Measurements from ENCODE around the gene EVX2.

Gene EVX2

GRCh38 chr2:176111846-176112374 is 28.1 kb upstream of the EVX2 start:
- no peak overlapping the region for H3K9ac ChIP-seq (ENCODE audit: low read depth, low read length)
- peaks cover 99% of the 10 kb centered on the region for H3K27me3 ChIP-seq (ENCODE audit: control insufficient read depth, insufficient read depth, low read length)
- H3K27ac ChIP-seq (ENCODE audit: low read depth, low read length), result no peak overlapping the region
- peaks cover 1% of the 10 kb centered on the region; the same call in 1 of the 2 replicates for H3K9me3 ChIP-seq (ENCODE audit: control insufficient read depth, insufficient read depth, low read length)
- H3K36me3 ChIP-seq (ENCODE audit: control insufficient read depth, insufficient read depth, low read length), result no peaks in the 10 kb centered on the region
- no peak overlapping the region for H3K4me3 ChIP-seq (ENCODE audit: low read depth, low read length)
- peaks cover 8% of the 10 kb centered on the region; the same call in 1 of the 2 replicates for H3K4me1 ChIP-seq (ENCODE audit: control insufficient read depth, insufficient read depth, low read length)

GRCh38 chr2:176111309-176111663 is 27.5 kb upstream of the EVX2 start:
- no peak overlapping the region for H3K27ac ChIP-seq (ENCODE audit: low read depth, low read length)
- no peak overlapping the region for H3K4me3 ChIP-seq (ENCODE audit: low read depth, low read length)
- no peak overlapping the region for H3K9ac ChIP-seq (ENCODE audit: low read depth, low read length)
- H3K27me3 ChIP-seq (ENCODE audit: control insufficient read depth, insufficient read depth, low read length), result peaks cover 99% of the 10 kb centered on the region
- no peaks in the 10 kb centered on the region for H3K9me3 ChIP-seq (ENCODE audit: control insufficient read depth, insufficient read depth, low read length)
- H3K4me1 ChIP-seq (ENCODE audit: control insufficient read depth, insufficient read depth, low read length), result peaks cover 8% of the 10 kb centered on the region; the same call in 1 of the 2 replicates
- H3K36me3 ChIP-seq (ENCODE audit: control insufficient read depth, insufficient read depth, low read length), result no peaks in the 10 kb centered on the region

- peaks cover 99% of the 10 kb centered on the region for H3K27me3 ChIP-seq (ENCODE audit: control insufficient read depth, insufficient read depth, low read length)
- no peak overlapping the region for H3K4me3 ChIP-seq (ENCODE audit: low read depth, low read length)
- H3K27ac ChIP-seq (ENCODE audit: low read depth, low read length), result no peak overlapping the region
- H3K9ac ChIP-seq (ENCODE audit: low read depth, low read length), result no peak overlapping the region
- no peaks in the 10 kb centered on the region for H3K9me3 ChIP-seq (ENCODE audit: control insufficient read depth, insufficient read depth, low read length)
- H3K36me3 ChIP-seq (ENCODE audit: control insufficient read depth, insufficient read depth, low read length), result no peaks in the 10 kb centered on the region
- H3K4me1 ChIP-seq (ENCODE audit: control insufficient read depth, insufficient read depth, low read length), result 0 out of 2 replicates have a peak, but pooled peaks cover 8% of the 10 kb centered on the region
Observed at GRCh38 chr2:176110415-176111308, 26.9 kb upstream of the EVX2 start.

GRCh38 chr2:176109946-176110345 is 26.2 kb upstream of the EVX2 start:
- Histone ChIP-seq H3K27me3 (ENCODE audit: control insufficient read depth, insufficient read depth, low read length) (peaks cover 99% of the 10 kb centered on the region), H3K27ac (ENCODE audit: low read depth, low read length) (no peak overlapping the region), H3K9ac (ENCODE audit: low read depth, low read length) (no peak overlapping the region), H3K9me3 (ENCODE audit: control insufficient read depth, insufficient read depth, low read length) (no peaks in the 10 kb centered on the region), H3K4me1 (ENCODE audit: control insufficient read depth, insufficient read depth, low read length) (0 out of 2 replicates have a peak, but pooled peaks cover 8% of the 10 kb centered on the region), H3K4me3 (ENCODE audit: low read depth, low read length) (no peak overlapping the region), H3K36me3 (ENCODE audit: control insufficient read depth, insufficient read depth, low read length) (no peaks in the 10 kb centered on the region)

GRCh38 chr2:176109192-176109901 is 25.6 kb upstream of the EVX2 start:
- no peaks in the 10 kb centered on the region for H3K9me3 ChIP-seq (ENCODE audit: control insufficient read depth, insufficient read depth, low read length)
- peaks cover 8% of the 10 kb centered on the region; the same call in 1 of the 2 replicates for H3K4me1 ChIP-seq (ENCODE audit: control insufficient read depth, insufficient read depth, low read length)
- H3K9ac ChIP-seq (ENCODE audit: low read depth, low read length), result no peak overlapping the region
- H3K27ac ChIP-seq (ENCODE audit: low read depth, low read length), result no peak overlapping the region
- peaks cover 99% of the 10 kb centered on the region for H3K27me3 ChIP-seq (ENCODE audit: control insufficient read depth, insufficient read depth, low read length)
- H3K36me3 ChIP-seq (ENCODE audit: control insufficient read depth, insufficient read depth, low read length), result no peaks in the 10 kb centered on the region
- no peak overlapping the region for H3K4me3 ChIP-seq (ENCODE audit: low read depth, low read length)

GRCh38 chr2:176107731-176108181 is 24.0 kb upstream of the EVX2 start:
- H3K9ac ChIP-seq (ENCODE audit: low read depth, low read length), result no peak overlapping the region

GRCh38 chr2:176106581-176107539 is 23.1 kb upstream of the EVX2 start, which contains the start of gene HOXD11:
Gene HOXD11 (plus strand): TSS chr2:176107280. CDS start chr2:176107356, 76 bp downstream.
- no peak within 1 kb of the TSS for H3K27ac ChIP-seq (ENCODE audit: low read depth, low read length)
- peaks cover 99% of the 10 kb centered on the region for H3K27me3 ChIP-seq (ENCODE audit: control insufficient read depth, insufficient read depth, low read length)

More at GRCh38 chr2:176107731-176108181, 24.0 kb upstream of the EVX2 start:
- no peak overlapping the region for H3K27ac ChIP-seq (ENCODE audit: low read depth, low read length)
- H3K27me3 ChIP-seq (ENCODE audit: control insufficient read depth, insufficient read depth, low read length), result peaks cover 99% of the 10 kb centered on the region
- H3K9me3 ChIP-seq (ENCODE audit: control insufficient read depth, insufficient read depth, low read length), result no peaks in the 10 kb centered on the region
- peaks cover 7% of the 10 kb centered on the region; the same call in 1 of the 2 replicates for H3K4me1 ChIP-seq (ENCODE audit: control insufficient read depth, insufficient read depth, low read length)
- no peak overlapping the region for H3K4me3 ChIP-seq (ENCODE audit: low read depth, low read length)
- no peaks in the 10 kb centered on the region for H3K36me3 ChIP-seq (ENCODE audit: control insufficient read depth, insufficient read depth, low read length)

GRCh38 chr2:176105730-176106580 is 22.2 kb upstream of the EVX2 start:
- Histone ChIP-seq H3K4me3 (ENCODE audit: low read depth, low read length) (no peak overlapping the region), H3K4me1 (ENCODE audit: control insufficient read depth, insufficient read depth, low read length) (peaks cover 7% of the 10 kb centered on the region; the same call in 1 of the 2 replicates), H3K9me3 (ENCODE audit: control insufficient read depth, insufficient read depth, low read length) (no peaks in the 10 kb centered on the region; the same call in 1 of the 2 replicates), H3K27me3 (ENCODE audit: control insufficient read depth, insufficient read depth, low read length) (peaks cover 99% of the 10 kb centered on the region), H3K27ac (ENCODE audit: low read depth, low read length) (no peak overlapping the region), H3K36me3 (ENCODE audit: control insufficient read depth, insufficient read depth, low read length) (no peaks in the 10 kb centered on the region), H3K9ac (ENCODE audit: low read depth, low read length) (no peak overlapping the region)

More at GRCh38 chr2:176106581-176107539, 23.1 kb upstream of the EVX2 start, which contains the start of gene HOXD11:
- Histone ChIP-seq H3K9ac (ENCODE audit: low read depth, low read length) (no peak within 1 kb of the TSS), H3K4me1 (ENCODE audit: control insufficient read depth, insufficient read depth, low read length) (peaks cover 7% of the 10 kb centered on the region; the same call in 1 of the 2 replicates), H3K4me3 (ENCODE audit: low read depth, low read length) (peak within 1 kb of the TSS; percentile 2; the same call in 1 of the 2 replicates), H3K9me3 (ENCODE audit: control insufficient read depth, insufficient read depth, low read length) (no peaks in the 10 kb centered on the region), H3K36me3 (ENCODE audit: control insufficient read depth, insufficient read depth, low read length) (no peaks in the 10 kb centered on the region)

- no peak overlapping the region for H3K4me3 ChIP-seq (ENCODE audit: low read depth, low read length)
- peaks cover 7% of the 10 kb centered on the region; the same call in 1 of the 2 replicates for H3K4me1 ChIP-seq (ENCODE audit: control insufficient read depth, insufficient read depth, low read length)
- H3K36me3 ChIP-seq (ENCODE audit: control insufficient read depth, insufficient read depth, low read length), result no peaks in the 10 kb centered on the region
- H3K27ac ChIP-seq (ENCODE audit: low read depth, low read length), result no peak overlapping the region
- H3K9me3 ChIP-seq (ENCODE audit: control insufficient read depth, insufficient read depth, low read length), result no peaks in the 10 kb centered on the region; the same call in 1 of the 2 replicates
- peaks cover 99% of the 10 kb centered on the region for H3K27me3 ChIP-seq (ENCODE audit: control insufficient read depth, insufficient read depth, low read length)
- no peak overlapping the region for H3K9ac ChIP-seq (ENCODE audit: low read depth, low read length)
Observed at GRCh38 chr2:176105078-176105729, 21.4 kb upstream of the EVX2 start.
